Fibroblast of villous mesenchyme (primary cell): ENCODE results near the gene EGF. TPM values are rescaled to one million over a fixed set of nuclear protein-coding genes. Genes with fewer than 3 reads are reported as not detected.

Experiments
- DNase-seq: peaks from one replicate; pipeline ENCODE4 v3.0.0-alpha.2; 2010; ENCODE audit warnings: low read depth
- H3K4me3 ChIP-seq: 2 replicates; pipeline ENCODE4 v1.5.1; 2011; ENCODE audit warnings: low read depth, mild to moderate bottlenecking, low read length
- CTCF ChIP-seq: IDR thresholded peaks from 2 replicates; pipeline ENCODE4 v1.5.1; 2012; ENCODE audit warnings: low read depth, mild to moderate bottlenecking, low read length; ENCODE audit not compliant: insufficient read depth
- total RNA-seq: library from RNA; depleted of rRNA; stranded (reverse); fragments of >200 nt; gene quantifications from 2 replicates; pipeline ENCODE4 v1.2.3, GENCODE V29; 2012

The EGF gene
- total RNA-seq, 1 donor, result 6.5 TPM

GRCh38 chr4:109977854-109978501, 65.3 kb downstream of the EGF start:
- peak; percentile 59 for TF ChIP-seq CTCF
- no peak overlapping the region for H3K4me3 ChIP-seq
- peak; percentile 50 for DNase-seq

GRCh38 chr4:109978704-109979454, 66.2 kb downstream of the EGF start:
- no peak overlapping the region for H3K4me3 ChIP-seq
- DNase-seq, result no peak
- no peak for TF ChIP-seq CTCF

GRCh38 chr4:109979920-109980717, 67.4 kb downstream of the EGF start:
- peak; percentile 37 for DNase-seq
- TF ChIP-seq CTCF, result no peak
- H3K4me3 ChIP-seq, result no peak overlapping the region

GRCh38 chr4:109981936-109982335, 69.3 kb downstream of the EGF start:
- no peak overlapping the region for H3K4me3 ChIP-seq
- TF ChIP-seq CTCF, result no peak
- no peak for DNase-seq

GRCh38 chr4:109982521-109982920, 69.8 kb downstream of the EGF start:
- TF ChIP-seq CTCF, result no peak
- no peak overlapping the region for H3K4me3 ChIP-seq
- DNase-seq, result no peak

GRCh38 chr4:109985993-109986974, 73.6 kb downstream of the EGF start:
- no peak for TF ChIP-seq CTCF
- no peak overlapping the region for H3K4me3 ChIP-seq
- peak; percentile 45 for DNase-seq
